T-helper 2 cell treated with Interferon-gamma antibody and Interleukin-4, amounts not matched to agents 100 ng/mL and 5 ng/mL, for 36 hours (primary cell): ENCODE data around the gene RAB3GAP1. TPM values are rescaled to one million over a fixed set of nuclear protein-coding genes. Genes with fewer than 3 reads are reported as not detected.
"Not testable (repeated sequence)": the region's sequence is repeated elsewhere in the genome, so short reads cannot be mapped to it uniquely, and the experiment has no call there.

Experiments
- intact Hi-C: fragments of 100-400 bp; cut with micrococcal nuclease; formaldehyde crosslinking; loops from one replicate; pipeline ENCODE4 v1.15.1; 2023
- total RNA-seq: library from RNA; stranded (reverse); gene quantifications from 2 replicates; pipeline ENCODE4 v1.2.3, GENCODE V29; 2022

The RAB3GAP1 gene
- total RNA-seq, 1 donor from 2014 or later: 22.3 TPM

DNA sequence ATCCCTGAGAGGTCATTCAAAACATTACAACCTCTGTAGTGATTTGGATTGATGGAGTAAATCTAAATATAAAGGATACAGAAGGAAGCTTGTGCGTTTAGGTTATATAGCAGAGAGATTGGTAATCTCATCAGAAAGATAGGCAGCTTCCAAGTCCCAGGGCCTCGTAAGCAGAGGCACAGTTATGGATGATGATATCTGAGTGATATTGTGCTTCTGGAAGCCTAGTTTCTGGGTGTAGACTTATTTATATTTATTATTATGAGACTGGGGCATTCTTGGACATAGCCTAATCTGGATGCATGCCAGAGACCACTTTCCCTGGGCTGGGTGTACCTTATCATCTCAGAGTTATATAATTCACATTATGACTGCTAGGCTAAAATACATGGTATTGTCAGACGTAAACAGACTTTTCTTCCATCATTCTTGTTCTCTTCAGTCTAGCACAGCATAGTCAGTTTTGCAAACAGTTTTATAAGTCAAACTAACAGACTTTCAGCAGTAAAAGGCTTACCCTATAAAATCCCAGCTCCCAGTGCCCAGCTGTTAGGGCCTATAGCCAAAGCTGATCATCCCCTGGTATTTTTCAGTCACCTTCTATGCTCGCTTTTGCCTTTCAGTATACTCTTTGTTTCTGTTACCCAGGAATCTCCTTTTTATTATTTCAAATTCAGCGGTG lies 47.9 kb downstream of the RAB3GAP1 start:
- intact Hi-C loops: no loop called here

DNA sequence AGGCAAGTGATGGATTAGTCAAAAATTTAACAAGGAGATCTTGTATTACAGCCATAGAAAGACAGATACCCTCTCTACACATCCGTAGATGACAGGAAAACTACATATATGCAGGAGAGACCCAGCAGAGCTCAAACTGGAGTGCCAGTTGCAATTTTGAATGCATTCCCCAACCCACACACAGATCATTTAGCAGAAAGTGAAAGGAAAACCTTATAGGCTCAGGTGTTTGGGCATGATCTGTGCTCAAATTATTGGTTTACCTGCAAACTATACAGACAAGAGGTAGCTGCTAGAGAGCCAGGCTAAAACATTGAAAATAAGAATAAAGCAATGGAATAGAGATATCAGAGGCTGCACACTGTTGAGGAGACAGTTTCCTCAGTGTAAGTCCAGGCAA lies 51.8 kb downstream of the RAB3GAP1 start:
- intact Hi-C loops: no loop called here

GRCh38 chr2:135105513-135106316 lies 53.6 kb downstream of the RAB3GAP1 start:
- intact Hi-C loops: not testable (repeated sequence)

DNA sequence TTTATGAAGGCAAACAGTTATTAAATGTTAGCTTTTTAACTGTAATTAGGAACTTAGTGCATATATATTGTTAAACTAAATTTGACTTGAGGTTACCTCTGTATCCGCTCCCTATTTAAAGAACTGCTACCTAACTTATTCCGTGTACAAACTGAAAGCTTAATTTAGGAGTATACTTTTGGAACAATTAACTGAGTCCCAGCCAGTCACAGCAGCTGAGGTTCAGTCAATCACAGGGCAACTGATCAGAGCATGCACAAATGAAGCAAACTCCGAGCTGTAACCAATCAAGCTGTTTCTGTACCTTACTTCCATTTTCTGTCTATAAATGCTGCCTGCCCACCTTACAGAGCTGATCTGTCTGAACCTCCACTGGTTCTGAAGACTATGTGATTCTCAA lies 61.2 kb downstream of the RAB3GAP1 start:
- intact Hi-C loops: no loop called here

DNA sequence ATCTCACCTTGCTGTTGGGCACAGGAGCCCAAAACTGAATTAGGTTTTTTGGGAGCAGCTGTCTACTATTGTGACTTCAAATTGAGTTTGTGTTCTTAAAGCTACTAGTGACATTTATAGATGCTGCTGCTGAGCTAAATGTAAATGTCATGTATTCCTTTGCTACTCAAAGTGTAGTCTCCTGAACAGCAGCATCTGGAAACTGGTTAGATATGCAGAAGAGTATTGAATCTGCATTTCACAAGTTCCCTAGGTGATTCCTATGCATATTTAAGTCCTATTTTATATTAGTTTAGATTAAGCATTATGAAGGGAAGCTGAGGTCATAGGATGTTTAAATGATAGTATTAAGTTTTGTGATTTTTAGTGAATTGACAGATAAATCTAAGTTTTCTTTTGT lies 67.5 kb downstream of the RAB3GAP1 start:
- intact Hi-C loops: no loop called here

- intact Hi-C loops: no loop called here
Measured at GRCh38 chr2:135121016-135121657, 69.0 kb downstream of the RAB3GAP1 start.

GRCh38 chr2:135121658-135122039 lies 69.6 kb downstream of the RAB3GAP1 start:
- intact Hi-C loops: not testable (repeated sequence)

DNA sequence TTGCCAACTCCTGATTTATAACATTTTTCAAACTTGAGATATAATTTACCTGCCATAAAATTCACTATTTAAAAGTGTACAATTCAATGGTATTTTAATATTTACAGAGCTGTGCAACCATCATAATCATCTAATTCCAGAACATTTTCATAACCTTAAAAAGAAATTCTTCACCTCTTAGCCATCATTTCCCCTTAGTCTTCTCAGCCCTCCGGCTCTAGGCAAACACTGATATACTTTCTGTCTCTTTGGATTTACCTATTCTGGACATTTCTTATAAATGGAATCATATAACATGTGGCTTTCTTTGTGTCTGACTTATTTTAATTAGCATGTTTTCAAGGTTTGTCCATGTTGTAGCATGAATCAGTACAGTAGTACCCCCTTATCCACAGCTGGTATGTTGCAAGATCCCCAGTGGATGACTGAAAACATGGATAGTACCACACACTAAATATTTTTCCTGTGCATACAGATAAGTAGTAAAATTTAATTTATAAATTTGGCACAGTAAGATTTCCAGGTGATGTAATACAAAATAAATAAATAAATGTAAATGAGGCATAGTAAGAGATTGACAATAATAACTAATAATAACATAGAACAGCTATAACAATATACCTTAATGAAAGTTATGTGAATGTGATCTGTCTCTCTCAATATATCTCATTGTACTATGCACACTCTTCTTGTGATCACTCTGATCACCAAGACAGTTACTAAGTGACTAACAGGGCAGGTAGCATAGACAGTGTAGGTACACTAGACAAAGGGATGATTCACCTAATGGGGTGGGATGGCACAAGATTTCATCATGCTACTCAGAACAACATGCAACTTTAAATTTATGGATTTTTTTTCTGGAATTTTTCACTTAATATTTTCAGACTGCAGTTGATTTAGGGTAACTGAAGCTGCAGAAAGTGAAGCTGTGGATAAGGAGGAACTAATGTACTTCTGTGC lies 73.1 kb downstream of the RAB3GAP1 start:
- intact Hi-C loops: no loop called here

DNA sequence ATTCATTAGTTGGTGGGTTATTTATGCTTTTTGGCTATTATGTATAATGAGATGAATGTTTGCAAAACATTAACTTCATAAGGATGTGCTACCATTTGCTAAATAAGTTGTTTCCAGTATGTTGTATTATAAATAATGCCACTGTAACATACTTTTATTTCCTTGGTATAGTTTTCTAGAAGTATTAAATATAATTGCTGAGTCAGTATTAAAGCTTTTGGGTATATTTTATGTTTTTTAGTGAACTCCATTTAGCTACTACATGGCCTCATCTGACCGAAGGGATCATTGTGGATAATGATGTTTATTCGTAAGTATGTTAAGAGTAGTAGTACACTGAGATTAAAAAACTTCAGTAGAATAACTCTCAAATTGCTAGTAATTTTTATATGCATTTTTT lies 73.8 kb downstream of the RAB3GAP1 start:
- intact Hi-C loops: no loop called here

DNA sequence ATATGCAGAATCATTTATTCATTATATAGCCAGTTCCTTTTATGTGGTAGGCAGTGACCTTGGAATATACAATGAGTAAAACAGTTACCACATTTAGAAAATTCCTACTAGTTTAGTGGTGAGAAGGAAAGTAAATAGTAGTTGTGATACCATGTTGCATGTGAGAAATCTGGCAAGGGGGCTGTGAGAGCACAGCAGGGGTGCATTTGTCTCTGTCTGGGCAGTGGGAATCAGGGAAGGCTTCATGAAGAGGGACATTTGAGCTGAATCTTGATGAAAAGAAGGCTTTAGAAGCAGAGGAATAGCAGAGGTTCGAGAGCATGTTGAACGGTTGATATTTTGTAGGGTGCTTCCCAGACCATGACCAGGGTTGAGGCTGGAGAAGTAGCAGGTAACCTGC lies 78.7 kb downstream of the RAB3GAP1 start:
- intact Hi-C loops: no loop called here

DNA sequence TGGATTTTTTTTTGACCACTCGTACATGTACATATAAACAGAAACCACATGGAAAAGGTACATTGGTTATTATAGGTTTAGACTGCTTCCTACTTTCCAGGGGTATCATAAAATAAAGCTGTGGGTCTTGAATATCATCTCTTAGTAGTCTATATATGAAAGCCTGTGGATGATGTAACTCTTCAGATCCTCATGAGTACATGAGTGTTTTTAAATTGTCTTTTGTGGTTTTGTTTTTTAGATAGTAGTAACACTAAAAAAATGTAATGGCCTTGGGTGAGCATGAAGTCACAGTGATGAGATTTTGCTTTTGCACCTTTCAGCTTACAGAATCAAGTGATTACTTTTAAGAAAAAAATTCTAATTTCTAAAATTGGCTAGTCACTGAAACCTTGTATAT lies 80.2 kb downstream of the RAB3GAP1 start:
- intact Hi-C loops: no loop called here

GRCh38 chr2:135140606-135141005 lies 88.5 kb downstream of the RAB3GAP1 start:
- intact Hi-C loops: no loop called here

DNA sequence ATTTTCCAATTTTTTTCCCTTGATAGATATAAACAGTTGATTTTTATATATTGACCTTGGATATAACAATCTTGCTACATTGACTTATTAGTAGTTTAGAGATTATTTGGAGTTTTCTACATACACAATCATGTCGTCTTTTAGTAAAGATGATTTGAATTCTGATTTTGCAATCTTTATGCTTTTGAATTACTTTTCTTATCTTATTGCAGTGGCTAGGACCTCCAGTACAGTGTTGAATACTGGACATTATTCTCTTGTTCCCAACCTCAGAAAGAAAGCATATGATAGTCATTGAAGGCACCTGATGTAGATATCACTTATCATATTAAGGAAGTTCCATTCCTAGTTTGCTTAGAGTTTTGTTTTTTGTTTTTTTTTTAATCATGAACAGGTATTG lies 90.2 kb downstream of the RAB3GAP1 start:
- intact Hi-C loops: no loop called here

GRCh38 chr2:135144343-135144742 lies 92.3 kb downstream of the RAB3GAP1 start:
- intact Hi-C loops: no loop called here

DNA sequence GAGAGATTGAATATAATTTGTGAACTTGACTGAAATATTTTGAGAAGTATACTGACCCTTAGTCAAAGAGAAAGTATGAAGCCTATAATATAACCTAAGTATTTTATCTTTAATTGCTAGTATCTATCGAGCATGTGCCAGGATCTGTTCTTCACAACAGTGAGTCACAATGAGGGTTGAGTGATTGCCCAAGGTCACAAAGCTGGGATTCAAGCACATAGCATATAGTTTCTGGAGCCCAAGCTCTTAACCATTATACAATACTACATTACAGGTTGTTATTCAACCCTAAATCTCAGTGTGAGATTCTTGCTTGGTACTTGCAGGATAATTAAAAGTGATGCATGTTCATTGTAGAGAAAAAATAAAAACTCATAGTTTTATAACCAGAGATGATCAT lies 97.2 kb downstream of the RAB3GAP1 start:
- intact Hi-C loops: no loop called here

GRCh38 chr2:135150725-135151124 lies 98.6 kb downstream of the RAB3GAP1 start:
- intact Hi-C loops: no loop called here

DNA sequence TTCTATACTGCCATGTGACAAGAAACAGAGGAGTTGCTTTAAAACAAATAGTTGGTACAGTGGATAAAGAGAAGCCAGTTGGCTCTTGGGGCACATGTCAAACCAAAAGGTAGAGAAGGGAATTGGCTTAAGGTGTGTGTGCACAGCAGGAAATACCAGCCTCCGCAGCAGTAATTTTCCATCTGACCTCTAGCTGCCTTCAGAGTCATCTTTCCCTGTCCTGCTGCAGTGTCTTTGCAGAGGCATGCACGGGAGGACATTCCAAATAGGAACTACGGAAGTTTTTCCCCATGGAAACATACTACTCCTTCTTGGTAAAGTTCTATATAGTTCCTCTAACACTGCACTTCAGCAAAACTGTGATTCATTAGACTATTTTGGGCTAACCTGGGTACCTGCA lies 99.5 kb downstream of the RAB3GAP1 start:
- intact Hi-C loops: no loop called here

DNA sequence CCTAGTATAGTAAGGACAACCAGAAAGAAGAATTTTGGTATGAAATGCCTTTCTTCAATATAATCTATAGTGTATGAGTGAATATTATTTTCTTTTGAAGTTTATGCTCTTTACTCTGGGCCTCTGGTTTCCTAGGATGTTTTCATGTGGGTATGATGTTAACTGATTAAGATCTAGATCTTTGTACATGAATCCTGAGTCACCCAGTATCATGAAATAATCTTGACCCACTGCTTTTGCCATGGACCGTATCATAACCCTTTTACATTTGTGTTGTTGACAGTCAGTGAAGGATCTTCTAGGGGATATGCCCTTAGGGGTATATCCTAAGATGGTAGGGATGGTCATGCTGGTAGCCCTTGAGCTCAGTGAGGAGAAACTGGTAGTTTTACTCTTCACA lies 100.3 kb downstream of the RAB3GAP1 start:
- intact Hi-C loops: no loop called here

DNA sequence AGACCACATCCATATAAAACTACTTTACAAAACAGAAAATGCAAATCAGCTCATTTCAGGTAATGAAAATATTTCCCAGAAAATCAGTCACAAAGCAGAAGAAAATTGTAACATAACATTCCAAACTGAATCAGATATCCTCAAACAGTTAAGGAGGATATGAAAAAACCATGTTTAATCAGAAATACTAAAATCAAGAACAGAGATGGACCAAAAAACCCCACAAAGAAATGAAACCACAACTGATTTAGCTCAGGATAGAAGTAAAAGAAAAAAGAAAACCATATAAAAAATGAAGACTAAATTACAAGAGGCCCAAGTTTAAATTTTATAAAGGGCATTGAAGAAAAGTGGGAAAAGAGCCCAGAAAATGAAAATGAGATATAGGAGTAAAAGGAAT lies 102.9 kb downstream of the RAB3GAP1 start:
- intact Hi-C loops: no loop called here

- intact Hi-C loops: no loop called here
Measured at GRCh38 chr2:135157856-135158255, 105.8 kb downstream of the RAB3GAP1 start.

- intact Hi-C loops: no loop called here
Measured at GRCh38 chr2:135159191-135159590, 107.1 kb downstream of the RAB3GAP1 start.
